HG03045 (cell line): ENCODE data around the gene ACVR1B.
"Not testable (repeated sequence)": the region's sequence is repeated elsewhere in the genome, so short reads cannot be mapped to it uniquely, and the experiment has no call there.

Source experiments
- ATAC-seq: cut with Tn5 transposase; IDR thresholded peaks from one replicate; pipeline ENCODE4 v1.9.1; 2021; ENCODE audit warnings: mild to moderate bottlenecking, moderate library complexity; ENCODE audit not compliant: unreplicated experiment

The ACVR1B gene

DNA sequence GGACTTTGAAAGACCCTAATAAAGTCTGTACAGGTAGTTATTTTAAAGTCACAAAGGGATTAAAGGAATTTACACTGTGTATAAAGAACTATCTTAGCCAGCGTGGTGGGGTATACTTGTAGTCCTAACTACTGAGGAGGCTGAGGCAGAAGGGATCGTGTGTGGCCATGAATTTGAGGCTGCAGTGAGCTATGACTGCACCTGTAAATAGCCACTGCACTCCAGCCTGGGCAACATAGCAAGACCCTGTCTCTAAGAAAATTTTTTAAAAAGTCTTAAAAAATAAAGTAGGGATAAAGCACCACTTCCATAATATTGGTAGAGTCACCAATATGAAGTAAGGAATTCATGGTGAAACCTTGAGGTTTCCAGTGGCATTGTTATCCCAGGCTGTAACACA, 18.1 kb downstream of the ACVR1B start:
- no peak for ATAC-seq

- peak; percentile 85 for ATAC-seq
Measured at GRCh38 chr12:51970904-51971646, 19.6 kb downstream of the ACVR1B start.

- no peak for ATAC-seq
Measured at GRCh38 chr12:51971679-51972421, 20.4 kb downstream of the ACVR1B start.

- no peak for ATAC-seq
Measured at GRCh38 chr12:51972422-51972812, 20.9 kb downstream of the ACVR1B start.

GRCh38 chr12:51972849-51973273, 21.4 kb downstream of the ACVR1B start:
- ATAC-seq, result no peak

DNA sequence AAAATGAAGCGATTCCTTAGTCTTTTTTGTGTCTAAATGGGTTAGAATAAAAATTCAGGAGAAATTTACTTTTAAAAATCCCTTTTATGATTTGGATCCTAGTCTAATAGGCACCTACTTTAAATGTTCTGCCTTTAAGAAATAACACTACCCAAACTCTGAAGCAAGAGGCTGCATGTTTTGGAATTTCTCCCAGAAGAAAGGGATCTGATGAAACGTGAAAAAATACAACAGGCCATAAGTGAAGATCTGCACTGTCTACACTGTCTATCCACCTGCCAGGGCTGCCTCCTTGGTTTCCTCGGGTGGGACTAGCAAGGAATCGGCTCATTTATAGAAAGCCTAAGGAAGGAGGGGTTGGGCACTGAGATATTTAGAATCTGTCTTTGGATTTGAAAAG, 22.1 kb downstream of the ACVR1B start:
- no peak for ATAC-seq

DNA sequence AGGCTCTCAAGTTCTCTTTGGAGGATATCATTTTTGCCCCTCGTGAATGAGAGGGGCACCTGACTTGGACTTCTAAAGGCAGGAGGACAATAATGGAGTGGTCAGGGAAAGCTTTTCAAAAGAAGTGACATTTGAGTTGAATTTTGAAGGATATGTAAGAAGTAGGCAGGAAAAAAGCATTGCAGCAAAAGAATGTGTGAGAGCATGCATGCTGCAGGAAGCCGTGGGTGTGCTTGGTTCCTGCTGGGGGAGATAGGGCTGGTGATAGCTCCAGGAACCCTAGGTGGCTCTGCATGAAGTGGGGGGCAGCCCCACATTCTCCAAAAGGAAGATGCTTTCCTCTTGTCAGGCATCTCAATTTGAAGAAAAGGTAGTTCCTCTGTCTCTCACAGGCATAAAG, 23.1 kb downstream of the ACVR1B start:
- ATAC-seq, result no peak

DNA sequence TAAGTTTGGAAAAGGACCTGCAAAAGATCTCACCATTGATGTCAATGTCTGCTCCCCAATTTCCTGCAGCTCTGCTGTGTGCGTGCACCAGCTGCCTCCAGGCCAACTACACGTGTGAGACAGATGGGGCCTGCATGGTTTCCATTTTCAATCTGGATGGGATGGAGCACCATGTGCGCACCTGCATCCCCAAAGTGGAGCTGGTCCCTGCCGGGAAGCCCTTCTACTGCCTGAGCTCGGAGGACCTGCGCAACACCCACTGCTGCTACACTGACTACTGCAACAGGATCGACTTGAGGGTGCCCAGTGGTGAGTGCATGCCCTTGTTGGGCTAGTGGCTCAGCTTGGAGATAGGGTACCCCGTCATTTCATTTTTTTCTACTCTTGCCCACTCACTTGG, 23.7 kb downstream of the ACVR1B start:
- no peak for ATAC-seq

DNA sequence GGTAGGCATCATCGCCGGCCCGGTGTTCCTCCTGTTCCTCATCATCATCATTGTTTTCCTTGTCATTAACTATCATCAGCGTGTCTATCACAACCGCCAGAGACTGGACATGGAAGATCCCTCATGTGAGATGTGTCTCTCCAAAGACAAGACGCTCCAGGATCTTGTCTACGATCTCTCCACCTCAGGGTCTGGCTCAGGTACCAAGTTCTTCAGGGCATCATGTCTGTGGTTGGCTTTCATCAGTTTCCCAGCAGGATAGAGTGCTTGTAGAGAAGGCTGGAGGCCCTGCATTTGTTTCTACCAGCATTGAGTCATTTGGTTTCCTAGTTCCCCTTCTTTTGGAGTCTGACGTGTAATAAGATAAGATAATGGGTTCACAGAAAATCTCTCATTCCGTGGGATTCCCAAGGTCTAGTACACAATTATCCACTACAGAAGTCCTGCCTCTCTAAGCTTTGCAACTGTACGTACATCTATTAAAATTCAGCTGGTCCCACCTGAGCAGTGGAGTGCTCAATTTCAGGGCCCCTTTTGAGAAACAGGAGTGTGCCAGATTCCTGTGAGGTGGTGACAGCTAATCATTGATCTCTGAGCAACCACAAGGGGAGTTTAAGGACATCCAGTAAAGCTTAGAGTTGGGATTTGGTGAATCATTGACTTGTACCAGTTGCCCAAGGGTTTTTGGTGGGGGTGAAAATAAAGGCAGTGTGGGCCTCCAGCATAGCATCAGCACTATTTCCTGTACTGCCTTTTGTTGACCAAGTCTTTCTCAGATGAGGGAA, 25.1 kb downstream of the ACVR1B start:
- no peak for ATAC-seq

DNA sequence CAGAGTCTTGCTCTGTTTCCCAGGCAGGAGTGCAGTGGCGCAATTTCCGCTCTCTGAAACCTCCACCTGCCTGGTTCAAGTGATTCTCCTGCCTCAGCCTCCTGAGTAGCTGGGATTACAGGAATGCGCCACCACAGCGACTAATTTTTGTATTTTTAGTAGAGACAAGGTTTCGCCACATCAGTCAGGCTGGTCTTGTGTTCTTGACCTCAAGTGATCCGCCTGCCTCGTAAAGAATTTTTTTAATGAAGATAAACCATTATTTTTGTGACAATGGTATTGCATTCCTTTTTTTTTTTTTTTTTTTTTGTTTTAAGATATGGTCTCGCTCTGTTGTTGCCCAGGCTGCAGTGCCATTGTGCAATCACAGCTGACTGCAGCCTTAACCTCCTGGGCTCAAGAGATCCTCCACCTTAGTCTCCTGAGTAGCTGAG, 25.8 kb downstream of the ACVR1B start:
- ATAC-seq, result no peak

- not testable (repeated sequence) for ATAC-seq
Measured at GRCh38 chr12:51979306-51979705, 27.8 kb downstream of the ACVR1B start.

DNA sequence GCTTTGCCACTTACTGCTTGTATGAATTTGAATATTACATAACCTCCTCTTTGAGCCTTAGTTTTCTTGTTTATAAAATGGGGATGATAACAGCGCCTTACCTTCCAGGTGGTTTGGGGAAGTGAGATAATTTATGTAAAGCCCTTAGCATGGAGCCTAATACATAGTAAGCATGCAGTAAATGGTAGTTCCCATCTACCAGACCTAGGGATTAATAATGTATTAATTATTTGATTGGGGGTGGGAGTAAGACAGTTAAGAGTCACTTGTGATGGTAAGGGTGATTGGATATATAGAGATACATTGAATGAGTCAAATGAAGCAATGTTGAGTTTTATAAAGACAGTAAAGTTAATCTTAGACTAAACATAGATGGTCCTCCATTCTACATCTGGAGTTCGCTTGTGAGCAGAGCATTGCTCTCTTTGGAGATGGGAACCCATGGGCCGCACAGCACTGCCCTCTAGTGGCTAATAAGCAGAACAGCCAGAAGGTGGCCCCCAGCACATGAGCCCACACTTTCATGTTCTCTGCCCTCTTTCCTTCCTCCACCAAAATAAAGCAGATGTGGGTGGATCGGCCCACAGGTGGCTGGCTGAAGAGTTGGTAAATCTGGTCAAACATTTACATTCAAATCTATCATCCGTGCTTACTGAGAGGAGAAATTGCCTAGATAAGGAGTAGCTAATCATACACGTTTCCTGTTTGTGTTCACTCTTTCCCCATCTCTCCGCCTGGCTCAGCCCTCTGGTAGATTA, 28.7 kb downstream of the ACVR1B start:
- ATAC-seq, result no peak

DNA sequence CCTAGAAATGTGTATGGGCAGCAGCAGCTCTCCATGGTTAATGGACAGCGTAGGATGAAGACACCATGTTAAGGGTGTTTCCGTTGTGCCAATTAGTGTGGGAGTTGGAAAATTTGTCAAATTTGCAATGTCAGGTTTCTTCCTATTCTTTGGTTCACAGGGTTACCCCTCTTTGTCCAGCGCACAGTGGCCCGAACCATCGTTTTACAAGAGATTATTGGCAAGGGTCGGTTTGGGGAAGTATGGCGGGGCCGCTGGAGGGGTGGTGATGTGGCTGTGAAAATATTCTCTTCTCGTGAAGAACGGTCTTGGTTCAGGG, 29.3 kb downstream of the ACVR1B start:
- no peak for ATAC-seq

GRCh38 chr12:51984657-51985056, 33.2 kb downstream of the ACVR1B start:
- ATAC-seq, result no peak

GRCh38 chr12:51985154-51985835, 33.8 kb downstream of the ACVR1B start:
- no peak for ATAC-seq

- no peak for ATAC-seq
Measured at GRCh38 chr12:51986834-51987233, 35.3 kb downstream of the ACVR1B start.

DNA sequence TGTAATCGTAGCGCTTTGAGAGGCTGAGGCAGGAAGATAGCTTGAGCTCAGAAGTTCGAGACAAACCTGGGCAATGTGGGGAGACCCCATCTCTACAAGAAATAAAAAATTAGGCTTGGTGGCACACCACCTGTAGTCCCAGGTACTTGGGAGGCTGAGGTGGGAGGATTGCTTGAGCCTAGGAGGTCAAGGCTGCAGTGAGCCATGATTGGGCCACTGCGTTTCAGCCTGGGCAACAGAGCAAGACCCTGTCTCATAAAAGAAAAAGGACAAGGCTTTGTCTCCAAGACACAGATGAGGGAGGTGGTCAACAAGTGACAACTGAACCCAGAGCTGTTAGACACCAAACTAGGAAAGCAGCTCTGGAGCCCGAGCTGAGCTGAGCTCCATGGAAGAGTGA, 40.7 kb downstream of the ACVR1B start:
- no peak for ATAC-seq

DNA sequence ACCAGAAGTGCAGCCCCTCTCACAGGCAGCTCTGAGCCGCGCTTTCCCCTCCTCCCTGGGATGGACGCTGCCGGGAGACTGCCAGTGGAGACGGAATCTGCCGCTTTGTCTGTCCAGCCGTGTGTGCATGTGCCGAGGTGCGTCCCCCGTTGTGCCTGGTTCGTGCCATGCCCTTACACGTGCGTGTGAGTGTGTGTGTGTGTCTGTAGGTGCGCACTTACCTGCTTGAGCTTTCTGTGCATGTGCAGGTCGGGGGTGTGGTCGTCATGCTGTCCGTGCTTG, 43.0 kb downstream of the ACVR1B start:
- no peak for ATAC-seq

- ATAC-seq, result no peak
Measured at GRCh38 chr12:51994959-51995358, 43.5 kb downstream of the ACVR1B start.

DNA sequence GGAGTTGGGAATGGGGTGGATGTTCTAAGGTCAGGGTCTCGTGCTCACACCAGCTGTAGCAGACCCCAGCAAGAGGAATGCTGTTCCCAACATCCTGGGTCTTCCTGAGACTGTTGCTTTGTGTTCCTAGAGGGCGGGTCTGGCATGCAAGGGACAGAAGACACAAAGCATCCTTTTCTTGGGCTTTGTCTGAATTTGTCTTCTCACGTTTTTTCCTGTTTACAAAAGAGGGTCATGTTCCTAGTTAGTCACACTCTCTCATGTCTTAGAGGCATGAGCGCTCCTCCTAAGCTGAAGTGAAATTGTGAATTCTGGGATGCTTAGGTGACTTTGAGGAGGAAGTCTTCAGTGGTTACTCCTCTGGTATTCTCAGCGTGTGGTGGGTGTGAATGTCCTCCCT, 45.6 kb downstream of the ACVR1B start:
- no peak for ATAC-seq
